HG02642 (cell line): ENCODE results near the gene KRTAP10-6.
"Not testable (repeated sequence)": the region's sequence is repeated elsewhere in the genome, so short reads cannot be mapped to it uniquely, and the experiment has no call there.

Source experiments
- ATAC-seq: cut with Tn5 transposase; IDR thresholded peaks from one replicate; pipeline ENCODE4 v1.9.1; 2021; ENCODE audit warnings: mild to moderate bottlenecking; ENCODE audit not compliant: unreplicated experiment, poor library complexity

KRTAP10-6 gene, protein sequence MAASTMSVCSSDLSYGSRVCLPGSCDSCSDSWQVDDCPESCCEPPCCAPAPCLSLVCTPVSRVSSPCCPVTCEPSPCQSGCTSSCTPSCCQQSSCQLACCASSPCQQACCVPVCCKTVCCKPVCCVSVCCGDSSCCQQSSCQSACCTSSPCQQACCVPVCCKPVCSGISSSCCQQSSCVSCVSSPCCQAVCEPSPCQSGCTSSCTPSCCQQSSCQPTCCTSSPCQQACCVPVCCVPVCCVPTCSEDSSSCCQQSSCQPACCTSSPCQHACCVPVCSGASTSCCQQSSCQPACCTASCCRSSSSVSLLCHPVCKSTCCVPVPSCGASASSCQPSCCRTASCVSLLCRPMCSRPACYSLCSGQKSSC

GRCh38 chr21:44592446-44593311, at the start of gene KRTAP10-6:
TSS of gene KRTAP10-6 (minus strand) at chr21:44592505. CDS start at chr21:44592484, 21 bp downstream.
- no peak for ATAC-seq

GRCh38 chr21:44640761-44641160, 48.5 kb upstream of the KRTAP10-6 start:
- no peak for ATAC-seq

GRCh38 chr21:44639331-44639655, 47.0 kb upstream of the KRTAP10-6 start:
- no peak for ATAC-seq

DNA sequence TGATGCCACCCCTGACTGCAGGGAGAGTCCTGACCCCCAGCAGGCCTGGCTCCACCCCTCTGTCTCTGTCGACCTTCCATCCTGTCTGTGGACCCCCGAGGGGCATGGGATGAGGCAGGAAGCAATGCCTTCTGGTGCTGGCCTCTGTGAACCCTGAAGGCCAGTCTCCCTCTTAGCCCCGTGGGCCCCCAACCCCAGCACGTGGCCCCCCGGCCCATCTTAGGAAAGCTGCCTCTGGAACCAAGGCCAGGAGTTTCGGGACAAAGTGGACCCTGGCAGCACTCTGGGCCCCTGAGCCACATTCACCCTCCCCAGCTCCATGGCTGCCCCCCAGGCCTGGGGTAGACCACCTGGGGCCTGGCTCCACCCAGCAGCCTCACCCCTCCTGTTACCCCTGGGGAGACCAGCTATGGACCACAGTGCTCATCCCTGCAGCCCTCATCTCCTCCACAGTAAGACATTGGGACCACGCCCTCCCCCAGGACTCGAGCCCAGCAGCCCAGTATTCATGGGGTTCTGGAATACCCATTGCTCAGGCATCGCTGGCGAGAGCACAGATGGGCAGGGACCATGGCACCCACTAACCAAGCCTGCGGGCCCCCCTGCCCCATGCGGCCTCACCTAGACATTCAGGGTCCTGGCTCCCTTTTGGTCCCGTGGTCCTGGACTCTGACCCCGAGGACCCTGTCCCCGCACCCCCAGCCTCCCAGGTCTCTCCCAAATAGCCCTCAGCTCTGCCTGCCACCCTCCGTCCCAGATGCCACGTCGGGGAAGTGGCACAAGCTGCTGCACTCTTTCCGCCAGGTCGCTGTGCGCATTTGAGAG, 46.4 kb upstream of the KRTAP10-6 start:
- not testable (repeated sequence) for ATAC-seq

DNA sequence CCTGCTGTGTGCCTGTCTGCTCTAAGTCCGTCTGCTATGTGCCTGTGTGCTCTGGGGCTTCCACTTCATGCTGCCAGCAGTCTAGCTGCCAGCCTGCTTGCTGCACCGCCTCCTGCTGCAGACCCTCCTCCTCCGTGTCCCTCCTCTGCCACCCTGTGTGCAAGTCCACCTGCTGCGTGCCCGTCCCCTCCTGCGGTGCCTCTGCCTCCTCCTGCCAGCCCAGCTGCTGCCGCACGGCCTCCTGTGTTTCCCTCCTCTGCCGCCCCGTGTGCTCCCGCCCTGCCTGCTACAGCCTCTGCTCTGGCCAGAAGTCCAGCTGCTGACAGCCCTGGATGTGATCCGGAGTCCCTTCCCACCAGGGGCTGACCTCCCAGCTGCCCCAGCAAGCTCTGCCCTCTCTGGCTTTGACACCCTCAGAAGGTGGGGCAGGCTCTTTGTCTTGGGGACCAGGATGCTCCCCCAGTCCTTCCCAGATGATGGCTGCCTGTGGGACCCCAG, 45.6 kb upstream of the KRTAP10-6 start:
- ATAC-seq = not testable (repeated sequence)

GRCh38 chr21:44637018-44637850, 44.9 kb upstream of the KRTAP10-6 start, which contains the start of gene KRTAP10-10:
TSS of gene KRTAP10-10 (plus strand) at chr21:44637356. CDS start at chr21:44637418, 62 bp downstream.
- no peak for ATAC-seq

GRCh38 chr21:44636209-44637017, 44.1 kb upstream of the KRTAP10-6 start:
- no peak for ATAC-seq

- ATAC-seq = no peak
Observed at GRCh38 chr21:44632067-44632466, 39.8 kb upstream of the KRTAP10-6 start.

- ATAC-seq = no peak
Observed at GRCh38 chr21:44630440-44630839, 38.1 kb upstream of the KRTAP10-6 start.

- ATAC-seq = no peak
Observed at GRCh38 chr21:44628707-44629391, 36.5 kb upstream of the KRTAP10-6 start.

DNA sequence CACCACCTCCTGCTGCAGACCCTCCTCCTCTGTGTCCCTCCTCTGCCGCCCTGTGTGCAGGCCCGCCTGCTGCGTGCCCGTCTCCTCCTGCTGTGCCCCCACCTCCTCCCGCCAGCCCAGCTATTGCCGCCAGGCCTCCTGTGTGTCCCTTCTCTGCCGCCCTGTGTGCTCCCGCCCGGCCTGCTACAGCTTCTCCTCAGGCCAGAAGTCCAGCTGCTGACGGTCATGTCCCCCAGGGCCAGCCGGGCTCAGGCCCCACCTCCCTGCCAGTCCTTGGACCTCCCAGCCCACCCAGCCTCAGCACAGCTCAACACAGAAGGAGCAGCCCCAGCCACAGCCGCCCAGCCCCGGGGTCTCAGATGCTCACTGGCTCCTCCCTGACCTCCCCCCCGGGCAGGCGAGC, 35.5 kb upstream of the KRTAP10-6 start:
- ATAC-seq = not testable (repeated sequence)

GRCh38 chr21:44627181-44627822, 35.0 kb upstream of the KRTAP10-6 start:
- not testable (repeated sequence) for ATAC-seq

DNA sequence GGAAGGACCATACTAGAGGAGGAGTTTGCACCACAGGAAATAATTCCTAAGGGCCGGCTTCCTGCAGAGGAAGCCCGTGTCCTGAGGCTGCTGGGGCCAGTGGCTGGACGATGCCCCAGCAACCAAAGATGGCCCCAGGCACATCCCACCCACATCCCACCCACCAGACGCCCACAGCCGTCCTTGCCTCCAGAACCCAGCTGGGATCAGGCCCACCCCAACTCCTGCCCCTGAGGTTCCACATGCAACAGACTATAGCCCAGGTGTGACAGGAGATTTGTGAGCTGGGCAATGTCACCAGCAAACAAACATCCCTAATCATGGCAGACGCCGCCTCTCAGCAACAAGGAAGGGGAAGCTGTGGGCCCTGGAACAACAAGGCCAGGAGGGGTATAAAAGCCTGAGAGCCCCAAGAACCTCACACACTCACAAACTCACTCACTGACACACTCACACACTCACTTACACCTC, 34.4 kb upstream of the KRTAP10-6 start, which contains the start of gene KRTAP10-9:
KRTAP10-9 (plus strand) TSS at position 421 of the 471 bp plus-strand sequence. CDS start 79 bp downstream, outside the sequence.
- no peak for ATAC-seq

GRCh38 chr21:44626262-44626661, 34.0 kb upstream of the KRTAP10-6 start:
- no peak for ATAC-seq

- ATAC-seq = no peak
Observed at GRCh38 chr21:44625756-44626155, 33.5 kb upstream of the KRTAP10-6 start.

GRCh38 chr21:44623575-44623974, 31.3 kb upstream of the KRTAP10-6 start:
- no peak for ATAC-seq

GRCh38 chr21:44619886-44620285, 27.6 kb upstream of the KRTAP10-6 start:
- no peak for ATAC-seq
